Mesenchymal stem cell (in vitro differentiated cells and primary cell): ENCODE measurements around the gene YEATS2.

Experiments used
- DNase-seq: peaks from one replicate; pipeline ENCODE4 v3.0.0-alpha.2; 2013
- H2AFZ ChIP-seq: one replicate; pipeline ENCODE4 v1.6.1; 2013; ENCODE audit warnings: low read depth, mild to moderate bottlenecking, control low read depth, inconsistent platforms, low read length, moderate library complexity
- H2AK5ac ChIP-seq: 2 replicates; pipeline ENCODE4 v1.6.1; 2013; ENCODE audit warnings: low read length, moderate library complexity, mild to moderate bottlenecking, inconsistent platforms; ENCODE audit not compliant: severe bottlenecking
- H2BK120ac ChIP-seq: one replicate; pipeline ENCODE4 v1.6.1; 2013; ENCODE audit warnings: low read depth, mild to moderate bottlenecking, inconsistent platforms, low read length, moderate library complexity
- H2BK12ac ChIP-seq, 2 experiments: one replicate each; pipeline ENCODE4 v1.6.1; 2013; ENCODE audit warnings: inconsistent platforms in 2 of 2, low read length in 2 of 2, mild to moderate bottlenecking in 2 of 2, moderate library complexity in 2 of 2, control low read depth in 1 of 2
- H2BK15ac ChIP-seq: one replicate; pipeline ENCODE4 v1.6.1; 2013; ENCODE audit warnings: mild to moderate bottlenecking, low read depth, inconsistent platforms; ENCODE audit not compliant: poor library complexity, severe bottlenecking
- H2BK5ac ChIP-seq: 2 replicates; pipeline ENCODE4 v1.6.1; 2013; ENCODE audit warnings: low read depth, mild to moderate bottlenecking, low read length, control low read depth, inconsistent platforms; ENCODE audit not compliant: poor library complexity, severe bottlenecking
- H3K14ac ChIP-seq, 2 experiments: one replicate each; pipeline ENCODE4 v1.6.1; 2013; ENCODE audit warnings: inconsistent platforms in 2 of 2, low read length in 2 of 2, control low read depth in 1 of 2, mild to moderate bottlenecking in 1 of 2, moderate library complexity in 1 of 2
- H3K18ac ChIP-seq, 2 experiments: one replicate each; pipeline ENCODE4 v1.6.1; 2013; ENCODE audit warnings: inconsistent platforms in 2 of 2, low read length in 2 of 2, control low read depth in 1 of 2, low read depth in 1 of 2, mild to moderate bottlenecking in 1 of 2
- H3K23ac ChIP-seq, 2 experiments: one replicate each; pipeline ENCODE4 v1.6.1; 2013; ENCODE audit warnings: inconsistent platforms in 2 of 2, low read length in 2 of 2, mild to moderate bottlenecking in 2 of 2, moderate library complexity in 2 of 2, control low read depth in 1 of 2
- H3K27ac ChIP-seq: 2 replicates; pipeline ENCODE4 v1.5.1; 2013; ENCODE audit warnings: mild to moderate bottlenecking, moderate library complexity, low read length, control low read depth, inconsistent platforms; ENCODE audit not compliant: poor library complexity, severe bottlenecking
- H3K27me3 ChIP-seq, 2 experiments: 2 replicates each; pipeline versions ENCODE4 v1.6.1 to v1.7.0; 2013; ENCODE audit warnings: low read length in 2 of 2, mild to moderate bottlenecking in 2 of 2, moderate library complexity in 2 of 2, control low read depth in 1 of 2, inconsistent platforms in 1 of 2; ENCODE audit not compliant: control insufficient read depth in 1 of 2, insufficient read depth in 1 of 2
- H3K36me3 ChIP-seq, 2 experiments: 2 replicates each; pipeline versions ENCODE4 v1.6.1 to v1.7.0; 2013; ENCODE audit warnings: low read length in 2 of 2, control low read depth in 1 of 2, inconsistent platforms in 1 of 2, low read depth in 1 of 2, mild to moderate bottlenecking in 1 of 2; ENCODE audit not compliant: insufficient read depth in 2 of 2, control insufficient read depth in 1 of 2
- H3K4ac ChIP-seq, 2 experiments: one replicate each; pipeline ENCODE4 v1.6.1; 2013; ENCODE audit warnings: inconsistent platforms in 2 of 2, low read length in 2 of 2, mild to moderate bottlenecking in 2 of 2, moderate library complexity in 2 of 2, control low read depth in 1 of 2, low read depth in 1 of 2
- H3K4me1 ChIP-seq: 2 replicates; pipeline ENCODE4 v1.6.1; 2013; ENCODE audit warnings: low read depth, low read length, control low read depth; ENCODE audit not compliant: control insufficient read depth, insufficient read depth
- H3K4me2 ChIP-seq: 2 replicates; pipeline ENCODE4 v1.6.1; 2013; ENCODE audit warnings: low read length, mild to moderate bottlenecking, inconsistent platforms; ENCODE audit not compliant: poor library complexity, severe bottlenecking
- H3K4me3 ChIP-seq, 2 experiments: 2 replicates each; pipeline versions ENCODE4 v1.5.1 to v1.7.0; 2013; ENCODE audit warnings: low read length in 2 of 2, mild to moderate bottlenecking in 2 of 2, control low read depth in 1 of 2, low read depth in 1 of 2; ENCODE audit not compliant: insufficient read depth in 1 of 2
- H3K79me1 ChIP-seq: replicated peaks from 2 replicates; pipeline ENCODE4 v1.6.1; 2013; ENCODE audit warnings: mild to moderate bottlenecking, control low read depth, low read length, inconsistent platforms; ENCODE audit not compliant: poor library complexity, severe bottlenecking
- H3K9ac ChIP-seq: 2 replicates; pipeline ENCODE4 v1.7.0; 2013; ENCODE audit warnings: mild to moderate bottlenecking, low read length, moderate library complexity
- H3K9me3 ChIP-seq: 2 replicates; pipeline ENCODE4 v1.7.0; 2013; ENCODE audit warnings: mild to moderate bottlenecking, low read length; ENCODE audit not compliant: control insufficient read depth
- H4K8ac ChIP-seq: one replicate; pipeline ENCODE4 v1.6.1; 2013; ENCODE audit warnings: inconsistent platforms, mild to moderate bottlenecking, low read length, moderate library complexity
- H4K91ac ChIP-seq: one replicate; pipeline ENCODE4 v1.6.1; 2013; ENCODE audit warnings: mild to moderate bottlenecking, low read length, inconsistent platforms
- WGBS: methylation state at CpG from one replicate; pipeline ENCODE4 v1.1.7; 2013; ENCODE audit warnings: mixed read lengths; 5-methylcytosine and 5-hydroxymethylcytosine counted together

YEATS2 gene

GRCh38 chr3:183796372-183796771, 98.8 kb downstream of the YEATS2 start:
- no peak overlapping the region for H3K27ac ChIP-seq
- H3K4me3 ChIP-seq: no peak overlapping the region
- no peaks in the 10 kb centered on the region for H3K9me3 ChIP-seq
- DNase-seq: no peak
- H3K27me3 ChIP-seq: no peaks in the 10 kb centered on the region
- no peak overlapping the region for H2AFZ ChIP-seq
- H2BK5ac ChIP-seq: no peak overlapping the region
- H2BK12ac ChIP-seq: no peak overlapping the region
- H3K4me2 ChIP-seq: no peak overlapping the region
- peaks cover 20% of the 10 kb centered on the region for H3K79me1 ChIP-seq
- no peak overlapping the region for H3K23ac ChIP-seq
- no peak overlapping the region for H3K14ac ChIP-seq
- no peak overlapping the region for H2BK15ac ChIP-seq
- H3K36me3 ChIP-seq: peaks cover 41 to 74% of the 10 kb centered on the region in 2 experiments
- 98% methylated on average over 4 of the region's 6 CpGs for WGBS
- H3K4ac ChIP-seq: no peak overlapping the region
- no peak overlapping the region for H2BK120ac ChIP-seq
- H3K9ac ChIP-seq: no peak overlapping the region
- no peak overlapping the region for H4K8ac ChIP-seq
- H4K91ac ChIP-seq: no peak overlapping the region
- H3K18ac ChIP-seq: no peak overlapping the region
- H2AK5ac ChIP-seq: no peak overlapping the region
- H3K4me1 ChIP-seq: no peaks in the 10 kb centered on the region

DNA sequence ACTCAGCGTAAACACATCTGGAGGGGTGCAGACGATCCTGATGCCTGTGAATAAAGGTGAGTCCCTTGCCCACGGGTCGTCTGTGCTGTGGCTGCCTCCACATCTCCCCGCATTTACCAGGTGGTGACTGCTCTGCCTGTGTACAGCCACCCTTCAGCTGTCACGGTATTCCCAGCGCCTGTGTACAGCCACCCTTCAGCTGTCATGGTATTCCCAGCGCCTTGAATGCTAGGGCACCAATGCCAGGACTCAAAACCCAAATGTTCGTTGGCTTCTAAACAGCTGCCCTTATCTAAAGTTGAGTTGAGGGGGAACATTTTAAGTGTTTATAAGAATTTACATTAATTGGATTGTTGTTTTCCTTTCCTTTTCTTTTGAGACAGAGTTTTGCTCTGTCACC, 100.4 kb downstream of the YEATS2 start:
- no peak overlapping the region for H2BK5ac ChIP-seq
- H3K18ac ChIP-seq: no peak overlapping the region
- H3K4me1 ChIP-seq: no peaks in the 10 kb centered on the region
- H2BK15ac ChIP-seq: no peak overlapping the region
- no peak overlapping the region for H3K14ac ChIP-seq
- DNase-seq: no peak
- H3K9ac ChIP-seq: no peak overlapping the region
- no peaks in the 10 kb centered on the region for H3K9me3 ChIP-seq
- no peak overlapping the region for H3K4ac ChIP-seq
- 94% methylated on average over 9 of the region's 9 CpGs for WGBS
- peaks cover 47 to 74% of the 10 kb centered on the region in 2 experiments for H3K36me3 ChIP-seq
- H2AK5ac ChIP-seq: no peak overlapping the region
- no peak overlapping the region for H2BK12ac ChIP-seq
- no peak overlapping the region for H3K4me2 ChIP-seq
- peak overlapping the region in 1 of 2 experiments; percentile 2 for H3K23ac ChIP-seq
- H3K79me1 ChIP-seq: peaks cover 22% of the 10 kb centered on the region
- H4K8ac ChIP-seq: no peak overlapping the region
- no peak overlapping the region for H3K4me3 ChIP-seq
- no peak overlapping the region for H2BK120ac ChIP-seq
- no peak overlapping the region for H2AFZ ChIP-seq
- no peak overlapping the region for H4K91ac ChIP-seq
- H3K27me3 ChIP-seq: no peaks in the 10 kb centered on the region
- H3K27ac ChIP-seq: no peak overlapping the region

DNA sequence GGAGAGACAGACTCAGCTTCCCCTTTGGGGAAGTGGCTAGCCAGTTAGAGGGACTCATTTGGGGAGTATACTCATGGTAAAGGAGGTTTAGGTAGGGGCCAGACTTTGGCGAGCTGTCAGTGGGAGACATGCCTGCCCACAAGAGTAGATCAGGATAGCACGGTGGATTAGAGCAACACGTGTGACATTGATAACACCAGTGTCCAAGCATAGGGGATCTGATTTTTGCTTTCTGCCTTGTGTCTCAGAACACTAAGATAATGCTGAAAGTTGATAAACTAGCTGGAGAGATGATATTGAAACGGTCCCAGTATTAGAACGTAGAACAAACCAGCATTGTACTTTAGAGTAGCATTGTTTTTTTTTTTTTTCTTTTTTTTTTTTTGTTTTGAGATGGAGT, 101.9 kb downstream of the YEATS2 start:
- Histone ChIP-seq H2AFZ (no peak overlapping the region), H3K18ac (no peak overlapping the region), H3K4me2 (no peak overlapping the region), H3K27ac (no peak overlapping the region), H3K4me3 (no peak overlapping the region), H2BK120ac (no peak overlapping the region), H3K9me3 (no peaks in the 10 kb centered on the region), H2BK12ac (no peak overlapping the region), H2AK5ac (no peak overlapping the region), H3K14ac (no peak overlapping the region), H3K27me3 (no peaks in the 10 kb centered on the region), H2BK5ac (no peak overlapping the region), H4K91ac (no peak overlapping the region), H3K23ac (no peak overlapping the region), H3K79me1 (peaks cover 24% of the 10 kb centered on the region), H4K8ac (no peak overlapping the region), H3K36me3 (peaks cover 54 to 77% of the 10 kb centered on the region in 2 experiments), H3K4ac (no peak overlapping the region), H3K4me1 (no peaks in the 10 kb centered on the region), H3K9ac (no peak overlapping the region), H2BK15ac (no peak overlapping the region)
- DNase-seq: no peak
- WGBS: 97% methylated on average over 5 of the region's 5 CpGs

GRCh38 chr3:183800243-183800863, 102.8 kb downstream of the YEATS2 start:
- peaks cover 60 to 83% of the 10 kb centered on the region in 2 experiments for H3K36me3 ChIP-seq
- no peak for DNase-seq
- H3K23ac ChIP-seq: no peak overlapping the region
- no peak overlapping the region for H4K8ac ChIP-seq
- no peak overlapping the region for H3K4me3 ChIP-seq
- no peaks in the 10 kb centered on the region for H3K9me3 ChIP-seq
- H3K18ac ChIP-seq: no peak overlapping the region
- H4K91ac ChIP-seq: no peak overlapping the region
- H3K4me2 ChIP-seq: no peak overlapping the region
- H3K79me1 ChIP-seq: peaks cover 20% of the 10 kb centered on the region
- no peak overlapping the region for H2BK12ac ChIP-seq
- H2BK5ac ChIP-seq: no peak overlapping the region
- H3K14ac ChIP-seq: no peak overlapping the region
- H3K9ac ChIP-seq: no peak overlapping the region
- WGBS: 81% methylated on average over 8 of the region's 8 CpGs
- H3K27ac ChIP-seq: no peak overlapping the region
- H2BK15ac ChIP-seq: no peak overlapping the region
- H2BK120ac ChIP-seq: no peak overlapping the region
- no peak overlapping the region for H2AK5ac ChIP-seq
- H3K4ac ChIP-seq: no peak overlapping the region
- no peak overlapping the region for H2AFZ ChIP-seq
- H3K27me3 ChIP-seq: no peaks in the 10 kb centered on the region
- H3K4me1 ChIP-seq: no peaks in the 10 kb centered on the region
